Astrocyte (in vitro differentiated cells and primary cell): ENCODE results near the gene MSI1.

ENCODE experiments used
- CTCF ChIP-seq: IDR thresholded peaks from 2 replicates; pipeline ENCODE4 v1.5.1; 2011; ENCODE audit warnings: low read depth, mild to moderate bottlenecking, inconsistent platforms, low read length, moderate library complexity; ENCODE audit not compliant: insufficient read depth
- EZH2 ChIP-seq: IDR thresholded peaks from 2 replicates; pipeline ENCODE4 v1.6.1; 2012; ENCODE audit warnings: mild to moderate bottlenecking, low read length, inconsistent platforms; ENCODE audit not compliant: insufficient read depth

GRCh38 chr12:120403869-120404268 lies 34.9 kb upstream of the MSI1 start:
- TF ChIP-seq CTCF (no peak), EZH2 (no peak)
